ENCODE data around the gene NCAPD2.

NCAPD2 gene

DNA sequence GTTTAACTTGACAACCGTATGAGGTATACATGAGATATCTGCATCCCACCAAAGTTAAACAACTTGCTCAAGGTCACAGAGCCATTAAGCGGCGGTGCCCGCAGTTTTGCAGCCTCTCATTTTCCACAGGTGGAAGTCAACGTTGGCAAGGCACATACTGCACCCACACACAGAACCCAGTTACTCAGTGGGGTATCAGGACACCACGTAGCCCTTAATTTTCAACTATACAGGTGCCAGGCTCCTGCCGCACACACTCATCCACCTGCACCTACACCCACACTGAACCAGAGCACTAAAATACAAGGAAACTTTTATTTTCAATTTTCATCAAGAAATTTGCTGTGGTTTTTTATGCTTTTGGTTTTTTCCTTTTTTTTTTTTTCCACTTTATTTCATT, 75.9 kb downstream of the NCAPD2 start:
- no peak for DNase-seq (ENCODE audit: low read depth in 2 of 2)

GRCh38 chr12:6570264-6570887, 76.5 kb downstream of the NCAPD2 start:
- no peak for DNase-seq (ENCODE audit: low read depth in 2 of 2)

- no peak for DNase-seq (ENCODE audit: low read depth in 2 of 2)
These were observed 79.1 kb downstream of the NCAPD2 start for GRCh38 chr12:6573001-6573400.

DNA sequence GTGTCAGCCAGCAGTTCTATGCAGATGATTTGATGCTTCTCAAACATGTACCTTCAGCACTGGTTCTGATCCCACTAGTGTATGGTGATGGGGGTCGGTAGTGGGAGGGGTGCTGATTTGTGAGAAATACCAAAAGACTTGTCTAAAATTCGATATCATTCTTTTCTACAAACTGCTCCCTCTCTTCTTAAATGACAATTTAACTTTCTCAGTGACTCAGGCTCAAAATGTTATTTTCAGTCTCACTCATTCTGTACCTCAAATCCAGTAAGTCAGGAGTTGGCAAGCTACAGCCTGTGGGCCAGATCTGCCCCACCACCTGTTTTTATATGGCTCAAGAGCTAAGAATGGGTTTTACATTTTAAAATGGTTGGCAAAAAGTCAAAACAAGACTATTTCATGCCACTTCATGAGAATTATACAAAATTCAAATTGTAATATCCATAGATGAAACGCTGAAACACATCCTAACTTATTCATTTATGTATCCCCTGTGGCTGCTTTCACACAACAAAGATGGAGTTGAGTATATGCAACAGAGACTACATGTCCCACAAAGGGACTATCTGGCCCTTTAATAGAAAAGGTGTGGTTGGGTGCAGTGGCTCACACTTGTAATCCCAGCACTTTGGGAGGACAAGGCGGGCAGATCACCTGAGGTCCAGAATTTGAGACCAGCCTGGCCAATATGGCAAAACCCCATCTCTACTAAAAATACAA, 80.8 kb downstream of the NCAPD2 start:
- DNase-seq (ENCODE audit: low read depth in 2 of 2) = no peak

DNA sequence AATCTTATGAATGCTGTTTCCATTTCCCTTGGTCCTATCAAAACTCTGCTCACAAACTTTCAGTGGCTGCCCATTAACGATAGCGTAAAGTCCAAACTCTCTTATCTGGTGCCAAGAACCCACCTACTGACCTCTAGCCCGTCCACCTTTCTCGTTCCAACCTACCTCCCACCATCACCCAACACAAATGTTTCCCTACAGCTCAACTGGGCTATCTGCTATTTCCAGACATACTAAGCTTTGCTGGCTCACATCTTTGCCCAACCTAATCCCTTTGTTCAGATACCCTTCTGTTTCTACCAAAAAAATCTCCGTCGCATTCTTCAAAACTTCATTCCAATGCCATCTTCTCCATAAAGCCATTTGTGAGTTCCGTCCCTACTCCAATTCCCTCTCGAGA, 81.7 kb downstream of the NCAPD2 start:
- DNase-seq (ENCODE audit: low read depth in 2 of 2) = no peak
